Transverse colon (tissue), 4 donors: ENCODE results near the gene PCDHGA1. TPM values are rescaled to one million over a fixed set of nuclear protein-coding genes. Genes with fewer than 3 reads are reported as not detected.

ENCODE experiments used
- DNase-seq: peaks from one replicate; pipeline ENCODE4 v3.0.0-alpha.2; 2019
- H3K27ac ChIP-seq, 4 donors: fragments of 200-600 bp; sonication (generic); 2 replicates each; pipeline ENCODE4 v1.5.1; 2016 to 2018; ENCODE audit warnings: inconsistent platforms in 4 of 4
- H3K27me3 ChIP-seq: fragments of 200-600 bp; sonication (generic); 2 replicates; pipeline ENCODE4 v1.5.1; 2017; ENCODE audit warnings: inconsistent platforms
- H3K36me3 ChIP-seq, 4 donors: fragments of 200-600 bp; sonication (generic); 2 replicates each; pipeline ENCODE4 v1.5.1; 2017 to 2019; ENCODE audit warnings: inconsistent platforms in 4 of 4
- H3K4me1 ChIP-seq, 4 donors: fragments of 200-600 bp; sonication (generic); 2 replicates each; pipeline ENCODE4 v1.5.1; 2017 to 2020; ENCODE audit warnings: inconsistent platforms in 4 of 4
- H3K4me3 ChIP-seq, 4 donors: fragments of 200-600 bp; sonication (generic); 1 replicate in 1 of 4; 2 replicates in 3 of 4; pipeline versions ENCODE4 v1.5.1 to v1.6.1; 2017 to 2019; ENCODE audit warnings: inconsistent platforms in 4 of 4
- H3K9me3 ChIP-seq, 2 donors: fragments of 200-600 bp; sonication (generic); 2 replicates each; pipeline ENCODE4 v1.5.1; 2017 to 2019; ENCODE audit warnings: inconsistent platforms in 2 of 2
- CTCF ChIP-seq, 5 experiments: fragments of 200-600 bp in 3 of 5; fragments of 450-650 bp in 2 of 5; sonication (generic) in 3 of 5; IDR thresholded peaks; 1 replicate in 2 of 5; 2 replicates in 3 of 5; pipeline ENCODE4 v1.5.1; 2016 to 2017; ENCODE audit warnings: antibody characterized with exemption in 5 of 5, inconsistent platforms in 3 of 5, mild to moderate bottlenecking in 2 of 5, moderate library complexity in 1 of 5
- EP300 ChIP-seq: sonication (generic); formaldehyde crosslinking; IDR thresholded peaks from one replicate; pipeline ENCODE4 v1.6.1; 2017; ENCODE audit warnings: antibody characterized with exemption, low read depth
- POLR2A ChIP-seq: fragments of 450-650 bp; IDR thresholded peaks from one replicate; pipeline ENCODE4 v1.6.1; 2016; ENCODE audit warnings: antibody characterized with exemption, mild to moderate bottlenecking, moderate library complexity
- POLR2AphosphoS5 ChIP-seq, 3 donors: sonication (generic); formaldehyde crosslinking; IDR thresholded peaks; one replicate each; pipeline ENCODE4 v1.6.1; 2016; ENCODE audit warnings: antibody characterized with exemption in 3 of 3
- WGBS, 2 donors: methylation state at CpG; one replicate each; pipeline ENCODE4 v1.1.5; 2018; ENCODE audit warnings: low coverage in 1 of 2; 5-methylcytosine and 5-hydroxymethylcytosine counted together
- in situ Hi-C, 4 donors: fragments of 200-750 bp; cut with MboI; loops; one replicate each; pipeline versions ENCODE4 v1.15.0 to v1.15.1; 2017; ENCODE audit warnings: low sequenced_read_pairs in 3 of 4, low pct_ligation_motif_present in 1 of 4, low pct_unique_long_range_greater_than_20kb in 1 of 4
- intact Hi-C: fragments of 100-400 bp; cut with DNase I; formaldehyde crosslinking; loops from one replicate; pipeline ENCODE4 v1.15.1; 2023; ENCODE audit warnings: low total_unique reads
- total RNA-seq, 4 donors: library from RNA; depleted of rRNA; stranded (reverse); fragments of >200 nt; gene quantifications; one replicate each; pipeline ENCODE4 v1.1.0, GENCODE V29; 2016

The PCDHGA1 gene
- total RNA-seq, 4 donors from 2014 or later: 0.55 to 0.64 TPM; not detected in 2

GRCh38 chr5:141486091-141486490 lies 155.8 kb downstream of the PCDHGA1 start:
- Histone ChIP-seq H3K4me3 (no peak overlapping the region), H3K9me3 (no peaks in the 10 kb centered on the region), H3K27ac (no peak overlapping the region), H3K4me1 (peaks cover 7 to 21% (median 9%) of the 10 kb centered on the region in 4 donors), H3K36me3 (no peaks in the 10 kb centered on the region), H3K27me3 (peaks cover 18% of the 10 kb centered on the region)
- TF ChIP-seq CTCF (IDR thresholded peaks at IDR 0.05) (no peak), EP300 (no peak), POLR2AphosphoS5 (IDR thresholded peaks at IDR 0.05) (no peak), POLR2A (no peak)
- in situ Hi-C loops: no loop called here
- intact Hi-C loops: no loop called here
- 95% methylated on average over 9 of the region's 9 CpGs; no CpG with 5 or more reads in 1 of the 2 donors for WGBS, 2 donors
- DNase-seq: no peak

GRCh38 chr5:141487131-141487530 lies 156.8 kb downstream of the PCDHGA1 start:
- in situ Hi-C loops: no loop called here
- Histone ChIP-seq H3K4me3 (no peak overlapping the region), H3K9me3 (no peaks in the 10 kb centered on the region), H3K4me1 (peaks cover 7 to 25% (median 8%) of the 10 kb centered on the region in 4 donors), H3K27ac (no peak overlapping the region), H3K36me3 (no peaks in the 10 kb centered on the region), H3K27me3 (peaks cover 28% of the 10 kb centered on the region)
- 85% methylated on average over 7 of the region's 7 CpGs; no CpG with 5 or more reads in 1 of the 2 donors for WGBS, 2 donors
- no peak for TF ChIP-seq POLR2AphosphoS5 (IDR thresholded peaks at IDR 0.05)
- no peak for TF ChIP-seq POLR2A
- TF ChIP-seq CTCF (IDR thresholded peaks at IDR 0.05): no peak
- no peak for TF ChIP-seq EP300
- intact Hi-C loops: no loop called here
- DNase-seq: no peak

- in situ Hi-C loops: no loop called here
- WGBS, 2 donors: 74 to 87% methylated on average over 5 to 13 of the region's 14 CpGs
- no peak within 1 kb of the TSS for H3K27ac ChIP-seq
- no peak within 1 kb of the TSS for H3K4me3 ChIP-seq
- H3K36me3 ChIP-seq: no peaks in the 10 kb centered on the region
- no peaks in the 10 kb centered on the region for H3K9me3 ChIP-seq
- intact Hi-C loops: no loop called here
- peaks cover 35% of the 10 kb centered on the region for H3K27me3 ChIP-seq
- TF ChIP-seq CTCF (IDR thresholded peaks at IDR 0.05) (no peak), POLR2A (no peak), POLR2AphosphoS5 (IDR thresholded peaks at IDR 0.05) (no peak), EP300 (no peak)
- peaks cover 7 to 22% (median 8%) of the 10 kb centered on the region in 4 donors for H3K4me1 ChIP-seq
- DNase-seq: no peak
Measured at GRCh38 chr5:141488591-141489561, 158.6 kb downstream of the PCDHGA1 start, which contains the start of gene PCDHGC5. Gene PCDHGC5 (plus strand): TSS chr5:141489081. CDS start chr5:141489241, 160 bp downstream.

GRCh38 chr5:141489841-141490240 lies 159.5 kb downstream of the PCDHGA1 start:
- WGBS, 2 donors: 80 to 95% methylated on average over 1 to 10 of the region's 10 CpGs
- Histone ChIP-seq H3K4me1 (peaks cover 0 to 12% (median 4%) of the 10 kb centered on the region in 4 donors), H3K36me3 (no peaks in the 10 kb centered on the region), H3K27me3 (peaks cover 31% of the 10 kb centered on the region), H3K27ac (no peak overlapping the region), H3K9me3 (no peaks in the 10 kb centered on the region), H3K4me3 (no peak overlapping the region)
- TF ChIP-seq POLR2AphosphoS5 (IDR thresholded peaks at IDR 0.05): no peak
- no peak for TF ChIP-seq EP300
- TF ChIP-seq CTCF (IDR thresholded peaks at IDR 0.05): no peak
- no peak for TF ChIP-seq POLR2A
- DNase-seq: no peak
- in situ Hi-C loops: no loop called here
- intact Hi-C loops: no loop called here
